Heart right ventricle (tissue), 16 donors: ENCODE measurements around the gene TNNT1. TPM values are rescaled to one million over a fixed set of nuclear protein-coding genes. Genes with fewer than 3 reads are reported as not detected.
"Not testable (repeated sequence)": the region's sequence is repeated elsewhere in the genome, so short reads cannot be mapped to it uniquely, and the experiment has no call there.

ENCODE experiments used
- ATAC-seq, 8 donors: fragments of 200-7000 bp; cut with Tn5 transposase; one replicate each; pipeline ENCODE4 v1.9.1; 2020; ENCODE audit warnings: mild to moderate bottlenecking in 8 of 8, moderate library complexity in 8 of 8, moderate number of reproducible peaks in 1 of 8
- DNase-seq, 2 donors: peaks; one replicate each; pipeline ENCODE4 v3.0.0-alpha.2; 2020
- H3K27ac ChIP-seq, 10 donors: fragments of 200-600 bp; sonication (generic) in 2 of 10; one replicate each; pipeline versions ENCODE4 v1.5.0 to v1.8.0; 2020 to 2022; ENCODE audit warnings: mild to moderate bottlenecking in 3 of 10
- H3K27me3 ChIP-seq, 7 donors: fragments of 200-600 bp; one replicate each; pipeline ENCODE4 v1.8.0; 2021 to 2022; ENCODE audit warnings: mild to moderate bottlenecking in 2 of 7
- H3K36me3 ChIP-seq, 9 donors: fragments of 200-600 bp; sonication (generic) in 1 of 9; one replicate each; pipeline versions ENCODE4 v1.5.0 to v1.8.0; 2020 to 2022; ENCODE audit warnings: mild to moderate bottlenecking in 2 of 9
- H3K4me1 ChIP-seq, 9 donors: fragments of 200-600 bp; sonication (generic) in 1 of 9; one replicate each; pipeline versions ENCODE4 v1.5.0 to v1.8.0; 2020 to 2022; ENCODE audit warnings: mild to moderate bottlenecking in 4 of 9
- H3K4me3 ChIP-seq, 10 donors: fragments of 200-600 bp; sonication (generic) in 2 of 10; one replicate each; pipeline versions ENCODE4 v1.5.0 to v1.8.0; 2020 to 2022; ENCODE audit warnings: mild to moderate bottlenecking in 7 of 10, moderate library complexity in 2 of 10
- H3K9me3 ChIP-seq, 11 donors: fragments of 200-600 bp in 10 of 11; sonication (generic) in 2 of 11; one replicate each; pipeline versions ENCODE4 v1.5.0 to v1.8.0; 2013 to 2022; ENCODE audit warnings: mild to moderate bottlenecking in 2 of 11, control low read depth in 1 of 11, moderate library complexity in 1 of 11
- WGBS, 2 donors: extraction: QIAGEN DNeasy Blood & Tissue Kit; methylation state at CpG; one replicate each; pipeline ENCODE4 v1.1.7; 2013; ENCODE audit warnings: inconsistent platforms in 1 of 2; 5-methylcytosine and 5-hydroxymethylcytosine counted together
- intact Hi-C, 10 donors: fragments of 100-400 bp; cut with DNase I; formaldehyde crosslinking; loops; one replicate each; pipeline versions ENCODE4 v1.11.1 to v1.14.2; 2022
- polyA plus RNA-seq, 2 donors: library from polyadenylated mRNA; stranded (reverse); fragments of 200-250 nt; gene quantifications; one replicate each; pipeline ENCODE4 v1.2.3, GENCODE V29; 2013
- total RNA-seq, 10 donors: library from RNA; stranded (reverse); fragmentation: NEBNext Ultra II Directional in 3 of 10; extraction: Animal tissue kit (Norgen Biotek cat#: 25700) in 3 of 10; gene quantifications; one replicate each; pipeline versions ENCODE4 v1.2.1 to v1.2.4, GENCODE V29; 2021 to 2023
- TF ChIP-seq, protein P1 (sequence below), 9 donors: fragments of 200-600 bp; sonication (generic) in 2 of 9; IDR thresholded peaks; one replicate each; pipeline versions ENCODE4 v1.5.0 to v1.8.0; 2021 to 2022; ENCODE audit warnings: antibody characterized with exemption in 9 of 9, mild to moderate bottlenecking in 5 of 9, moderate library complexity in 1 of 9
- donor health status: Arrhythmogenic right ventricular cardiomyopathy.
- donor health status: ischemic (EF 13 %, LVEDD 7.1; RV severe dilation, severe dysfunction).
- donor health status: healthy with polysubstance abuse.
- donor health status: DM: no; HTN: yes; CAD: no.
- donor health status: DM: no; HTN: no; CAD: no.
- donor health status: ischemic (EF 25% LVEDD 6.9; RV normal size, moderate dysfunction).
- donor health status: ischemic (EF 25% LVEDD 5.7; RV mildly dilated, moderate dysfunction).
- donor health status: healthy.
- donor health status: DM: yes; HTN: yes; CAD: no.
- donor health status: Ischemic cardiomyopathy.
- donor health status: ischemic (EF 35%, LVEDD 5.7; RV mildly dilated, moderate dysfunction).
- donor health status: nonischemic (EF 11% LVEDD 7.7; RV severe dilation, severe dysfunction).
- donor health status: DM: yes; HTN: yes; CAD: no.
- donor health status: PGD.
- donor health status: ischemic (EF 29% LVEDD 5.4; RV normal size, mild dysfunction).
- donor health status: nonischemic (EF 23%, LVEDD 6.1; RV moderate dilation, normal function).

Gene TNNT1
- total and polyA plus RNA-seq, 12 donors, result 19.7 to 721 (median 97.1) TPM

DNA sequence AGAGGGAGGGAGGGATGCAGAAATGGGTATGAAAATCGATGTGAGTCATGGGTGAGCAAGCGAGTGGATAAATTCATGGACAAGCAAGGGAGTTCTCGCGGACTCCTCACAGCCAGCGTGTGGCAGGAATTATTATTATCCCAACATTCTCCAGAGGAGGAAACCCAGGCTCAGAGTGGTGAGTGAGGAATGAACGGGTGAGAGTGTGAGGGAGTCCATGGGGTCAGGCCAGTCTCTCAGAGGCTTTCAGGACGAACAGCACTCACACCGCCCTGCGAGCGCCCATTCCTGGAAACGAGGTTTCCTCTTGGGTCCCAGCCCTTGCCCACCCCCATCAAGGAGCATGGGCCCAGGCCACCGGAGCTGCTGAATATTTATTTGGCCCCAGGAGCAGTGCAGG, 23.7 kb upstream of the TNNT1 start:
- Histone ChIP-seq H3K4me1 (peaks cover 3 to 21% (median 11%) of the 10 kb centered on the region in 9 donors), H3K27ac (no peak overlapping the region), H3K36me3 (no peaks in the 10 kb centered on the region), H3K27me3 (peaks cover 35 to 100% (median 98%) of the 10 kb centered on the region in 7 donors), H3K4me3 (no peak overlapping the region), H3K9me3 (no peaks in the 10 kb centered on the region)
- WGBS, 2 donors, result 10 to 12% methylated on average over 12 of the region's 12 CpGs
- intact Hi-C loops, result no loop called here
- TF ChIP-seq, protein P1, sequence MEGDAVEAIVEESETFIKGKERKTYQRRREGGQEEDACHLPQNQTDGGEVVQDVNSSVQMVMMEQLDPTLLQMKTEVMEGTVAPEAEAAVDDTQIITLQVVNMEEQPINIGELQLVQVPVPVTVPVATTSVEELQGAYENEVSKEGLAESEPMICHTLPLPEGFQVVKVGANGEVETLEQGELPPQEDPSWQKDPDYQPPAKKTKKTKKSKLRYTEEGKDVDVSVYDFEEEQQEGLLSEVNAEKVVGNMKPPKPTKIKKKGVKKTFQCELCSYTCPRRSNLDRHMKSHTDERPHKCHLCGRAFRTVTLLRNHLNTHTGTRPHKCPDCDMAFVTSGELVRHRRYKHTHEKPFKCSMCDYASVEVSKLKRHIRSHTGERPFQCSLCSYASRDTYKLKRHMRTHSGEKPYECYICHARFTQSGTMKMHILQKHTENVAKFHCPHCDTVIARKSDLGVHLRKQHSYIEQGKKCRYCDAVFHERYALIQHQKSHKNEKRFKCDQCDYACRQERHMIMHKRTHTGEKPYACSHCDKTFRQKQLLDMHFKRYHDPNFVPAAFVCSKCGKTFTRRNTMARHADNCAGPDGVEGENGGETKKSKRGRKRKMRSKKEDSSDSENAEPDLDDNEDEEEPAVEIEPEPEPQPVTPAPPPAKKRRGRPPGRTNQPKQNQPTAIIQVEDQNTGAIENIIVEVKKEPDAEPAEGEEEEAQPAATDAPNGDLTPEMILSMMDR (IDR thresholded peaks at IDR 0.05), result no peak
- no peak for ATAC-seq
- DNase-seq, result no peak

DNA sequence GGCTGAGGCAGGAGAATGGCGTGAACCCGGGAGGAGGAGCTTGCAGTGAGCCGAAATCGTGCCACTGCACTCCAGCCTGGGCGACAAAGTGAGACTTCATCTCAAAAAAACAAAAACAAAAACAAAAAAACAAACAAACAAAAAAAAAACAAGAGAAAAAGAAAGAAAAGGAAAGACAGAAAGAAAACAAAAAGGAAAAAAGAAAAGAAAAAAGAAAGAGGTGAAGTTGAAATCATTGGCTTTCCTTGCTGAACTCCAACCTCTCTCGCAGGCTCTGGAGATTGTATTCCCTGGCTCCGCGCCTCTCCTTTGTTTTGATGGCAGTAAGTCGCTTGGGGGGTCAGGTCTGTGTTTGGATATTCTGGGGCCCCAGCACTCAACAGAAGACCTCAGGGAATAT, 23.3 kb upstream of the TNNT1 start:
- H3K27ac ChIP-seq, H3K36me3 ChIP-seq, H3K9me3 ChIP-seq, intact Hi-C loops, DNase-seq, ATAC-seq, H3K4me3 ChIP-seq: not testable (repeated sequence)
- H3K27me3 ChIP-seq, result peaks cover 34 to 100% (median 98%) of the 10 kb centered on the region in 7 donors
- H3K4me1 ChIP-seq, result peaks cover 3 to 21% (median 11%) of the 10 kb centered on the region in 9 donors
- 46 to 58% methylated on average over 9 of the region's 9 CpGs for WGBS, 2 donors

DNA sequence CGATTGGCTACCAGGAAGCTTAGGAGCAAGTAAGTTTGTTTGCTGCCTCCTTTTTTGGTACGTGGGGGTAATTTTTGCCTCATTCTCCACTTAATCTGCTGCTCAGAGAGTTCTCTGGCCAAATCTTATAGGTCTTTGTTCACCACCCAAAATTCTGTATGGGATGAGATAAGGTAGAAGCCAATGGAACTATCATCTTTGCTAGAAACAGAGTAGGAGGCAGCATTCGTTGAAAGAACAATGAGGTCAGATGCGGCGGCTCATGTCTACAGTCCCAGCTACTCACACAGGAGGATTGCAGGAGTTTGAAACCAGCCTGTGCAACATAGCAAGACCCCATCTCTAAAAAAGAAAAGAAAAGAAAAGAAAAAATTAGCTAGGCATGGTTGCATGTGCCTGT, 22.4 kb upstream of the TNNT1 start:
- 79% methylated on average over 5 of the region's 5 CpGs for WGBS, 2 donors
- intact Hi-C loops, result no loop called here
- no peaks in the 10 kb centered on the region for H3K9me3 ChIP-seq
- H3K36me3 ChIP-seq, result no peaks in the 10 kb centered on the region
- TF ChIP-seq, protein P1 (IDR thresholded peaks at IDR 0.05), result no peak
- ATAC-seq (no peak), DNase-seq (no peak)
- H3K4me3 ChIP-seq, result no peak overlapping the region
- peaks cover 3 to 28% (median 18%) of the 10 kb centered on the region in 9 donors for H3K4me1 ChIP-seq
- H3K27me3 ChIP-seq, result peaks cover 33 to 99% (median 96%) of the 10 kb centered on the region in 7 donors
- H3K27ac ChIP-seq, result no peak overlapping the region

DNA sequence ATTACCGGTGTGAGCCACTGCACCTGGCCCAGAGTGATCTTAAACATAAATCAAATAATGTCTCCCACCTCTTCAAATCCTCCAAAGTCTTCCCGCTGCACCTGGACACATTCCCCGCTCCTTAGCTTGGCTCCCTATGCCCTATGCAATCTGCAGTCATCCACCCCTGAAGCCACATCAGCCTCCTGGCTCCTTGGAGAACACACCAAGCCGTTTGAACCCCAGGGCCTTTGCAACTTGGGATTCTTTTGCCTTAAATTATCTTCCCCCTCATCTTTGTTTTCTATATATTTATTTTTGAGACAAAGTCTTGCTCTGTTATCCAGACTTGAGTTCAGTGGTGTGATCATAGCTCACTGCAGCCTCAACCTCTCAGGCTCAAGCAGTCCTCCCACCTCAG, 20.1 kb upstream of the TNNT1 start:
- Histone ChIP-seq H3K36me3 (peaks cover 0 to 13% (median 0%) of the 10 kb centered on the region in 9 donors), H3K27me3 (peaks cover 15 to 97% (median 89%) of the 10 kb centered on the region in 7 donors), H3K27ac (no peak overlapping the region), H3K4me1 (peaks cover 3 to 40% (median 25%) of the 10 kb centered on the region in 9 donors), H3K9me3 (no peaks in the 10 kb centered on the region), H3K4me3 (no peak overlapping the region)
- no peak for DNase-seq
- TF ChIP-seq, protein P1 (IDR thresholded peaks at IDR 0.05), result no peak
- no peak for ATAC-seq
- 60 to 64% methylated on average over 4 of the region's 4 CpGs for WGBS, 2 donors
- intact Hi-C loops, result no loop called here

DNA sequence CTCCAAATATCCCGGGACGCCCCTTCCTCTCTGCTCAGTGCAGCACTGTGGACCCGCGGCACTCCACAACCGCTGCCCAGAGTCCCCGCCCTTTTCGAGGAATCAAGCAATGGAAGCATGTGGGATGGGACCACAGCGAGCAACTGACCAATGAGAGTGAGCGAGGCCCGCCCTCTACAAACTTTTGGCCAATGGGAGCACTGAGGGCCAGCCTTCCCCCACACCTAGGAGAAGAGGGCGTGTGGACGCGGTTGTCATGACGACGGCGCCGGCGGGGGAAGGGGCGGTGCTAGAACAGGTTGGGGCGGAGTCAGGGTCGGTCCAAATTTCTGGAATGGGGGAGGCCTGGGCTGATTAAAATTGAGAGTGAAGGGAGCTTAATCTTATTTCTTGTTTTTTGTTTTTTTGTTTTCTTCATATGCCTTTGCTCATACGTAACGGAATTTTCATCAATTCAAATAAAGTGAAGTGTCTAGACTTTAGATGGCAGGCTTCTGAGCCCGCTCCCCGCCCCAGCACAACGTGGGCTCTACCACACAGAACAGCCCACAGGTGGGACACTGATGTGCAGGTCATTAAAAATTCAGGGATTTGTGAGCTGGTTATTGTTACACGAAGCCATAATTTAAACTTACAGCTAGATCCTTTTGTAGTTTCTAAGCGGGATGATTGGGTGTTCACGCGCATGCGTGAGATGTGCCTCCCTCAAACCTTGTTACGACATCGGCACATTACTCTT, 17.7 kb upstream of the TNNT1 start, which contains the start of gene DNAAF3:
Gene DNAAF3 (minus strand): TSS at position 84 of the 739 bp plus-strand sequence. CDS start 200 bp downstream, outside the sequence.
- 2% methylated on average over 33 of the region's 33 CpGs for WGBS, 2 donors
- peaks cover 0 to 24% (median 18%) of the 10 kb centered on the region in 9 donors for H3K4me1 ChIP-seq
- peak; percentile 90 to 94 for DNase-seq
- peaks cover 9 to 96% (median 83%) of the 10 kb centered on the region in 7 donors for H3K27me3 ChIP-seq
- peak within 1 kb of the TSS in 2 of 10 donors; percentile 45 to 51 for H3K27ac ChIP-seq
- peaks cover 0 to 23% (median 0%) of the 10 kb centered on the region in 9 donors for H3K36me3 ChIP-seq
- intact Hi-C loops, result no loop called here
- TF ChIP-seq, protein P1 (IDR thresholded peaks at IDR 0.05), result no peak
- peak; percentile 96 to 99 (median 97) for ATAC-seq
- H3K4me3 ChIP-seq, result peak within 1 kb of the TSS in 9 of 10 donors; percentile 25 to 54 (median 48)
- no peaks in the 10 kb centered on the region for H3K9me3 ChIP-seq
